Activated CD4-positive, alpha-beta T cell treated with anti-CD3 and anti-CD28 coated beads, Interleukin-2, amount 50 U/mL, for 4 hours (primary cell): ENCODE results near the gene IRF7.
"Not testable (repeated sequence)": the region's sequence is repeated elsewhere in the genome, so short reads cannot be mapped to it uniquely, and the experiment has no call there.

Experiments
- DNase-seq, 2 experiments: peaks; one replicate each; pipeline ENCODE4 v3.0.0-alpha.2; 2020

IRF7 gene

DNA sequence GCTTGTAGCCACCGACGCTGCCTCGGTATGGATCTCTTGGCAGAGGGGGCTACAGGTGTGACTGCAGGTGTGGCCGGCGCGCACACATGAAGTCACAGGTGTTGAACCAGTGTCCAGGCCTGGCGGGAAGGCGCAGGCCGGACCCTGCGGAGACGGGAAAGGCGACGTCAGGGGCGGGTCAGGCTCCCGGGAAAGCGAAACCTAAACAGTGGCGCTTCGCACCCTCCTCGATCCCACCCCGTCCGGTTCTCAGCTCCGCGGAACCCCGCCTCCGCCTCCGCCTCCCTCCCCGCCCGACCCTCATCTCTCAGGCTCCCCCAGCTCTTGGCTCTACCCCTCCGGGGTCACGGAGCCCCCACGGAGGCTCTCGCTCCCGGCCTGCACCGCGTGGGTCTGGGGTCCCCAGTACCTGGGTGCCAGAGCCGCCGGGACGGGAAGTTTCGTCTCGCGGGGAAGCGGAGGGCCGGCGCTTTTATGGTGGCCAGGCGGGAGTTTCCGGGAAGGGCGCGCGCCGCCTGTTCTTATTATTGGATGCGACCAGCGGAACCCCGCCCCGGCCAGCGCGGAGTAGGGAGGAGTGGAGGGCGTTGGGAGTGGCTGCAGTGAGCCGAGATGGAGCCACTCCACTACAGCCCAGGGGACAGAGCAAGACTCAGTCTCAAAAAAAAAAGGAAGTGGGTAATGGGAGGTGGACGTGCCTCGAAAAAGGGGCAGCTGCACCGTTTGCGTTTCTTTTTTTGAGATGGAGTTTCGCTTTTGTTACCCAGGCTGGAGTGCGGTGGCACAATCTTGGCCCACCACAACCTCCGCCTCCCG lies at the start of gene IRF7:
Gene IRF7 (minus strand): TSS at position 447 of the 816 bp plus-strand sequence. CDS start 586 bp downstream, outside the sequence.
- DNase-seq, result peak; percentile 76 to 78

DNA sequence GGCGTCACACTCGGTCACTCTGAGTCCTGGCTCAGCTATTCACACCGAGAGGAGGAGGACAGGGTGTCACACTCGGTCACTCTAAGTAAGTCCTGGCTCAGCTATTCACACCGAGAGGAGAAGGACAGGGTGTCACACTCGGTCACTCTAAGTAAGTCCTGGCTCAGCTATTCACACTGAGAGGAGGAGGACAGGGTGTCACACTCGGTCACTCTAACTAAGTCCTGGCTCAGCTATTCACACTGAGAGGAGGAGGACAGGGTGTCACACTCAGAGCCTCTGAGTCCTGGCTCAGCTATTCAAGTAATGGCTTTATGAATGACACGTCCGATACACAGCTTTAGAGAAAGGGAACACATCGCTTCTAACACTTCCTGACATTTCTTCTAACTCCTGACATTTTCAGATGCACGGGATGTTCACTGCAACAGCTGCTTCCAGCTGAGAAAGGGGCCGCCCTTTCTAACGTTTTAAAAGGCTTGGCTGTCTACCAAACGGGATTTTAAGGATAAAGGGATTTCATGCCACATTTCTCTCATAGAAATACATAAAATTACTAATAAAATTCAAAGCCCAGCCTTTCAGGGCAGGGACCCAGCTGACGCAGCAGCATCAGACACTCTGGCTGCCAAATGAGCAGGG lies 49.4 kb upstream of the IRF7 start:
- no peak for DNase-seq

DNA sequence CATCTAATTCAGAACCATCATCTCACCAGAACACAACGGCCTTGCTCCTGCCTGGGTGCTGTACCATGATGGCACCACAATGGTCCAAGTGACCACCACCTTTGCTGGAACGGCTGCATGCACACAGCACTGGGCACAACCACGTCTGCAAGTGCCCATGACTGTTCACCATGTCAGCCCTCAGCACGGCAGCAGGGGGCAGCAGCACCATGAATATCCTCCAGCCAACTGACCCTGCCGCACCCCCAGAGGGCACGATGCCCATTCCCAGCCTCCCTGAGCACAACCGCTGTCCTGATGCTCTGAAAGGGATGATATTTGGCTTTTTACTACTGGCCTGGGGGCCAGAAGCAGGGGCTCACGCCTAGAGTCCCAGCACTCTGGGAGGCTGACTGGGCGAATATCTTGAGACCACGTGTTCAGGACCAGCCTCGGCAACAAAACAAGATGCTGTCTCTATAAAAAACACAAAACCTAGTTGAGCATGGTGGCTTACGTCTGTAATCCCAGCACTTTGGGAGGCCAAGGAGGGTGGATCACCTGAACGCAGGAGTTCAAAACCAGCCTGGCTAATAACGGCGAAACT lies 47.0 kb upstream of the IRF7 start:
- peak; percentile 16 to 24 for DNase-seq

DNA sequence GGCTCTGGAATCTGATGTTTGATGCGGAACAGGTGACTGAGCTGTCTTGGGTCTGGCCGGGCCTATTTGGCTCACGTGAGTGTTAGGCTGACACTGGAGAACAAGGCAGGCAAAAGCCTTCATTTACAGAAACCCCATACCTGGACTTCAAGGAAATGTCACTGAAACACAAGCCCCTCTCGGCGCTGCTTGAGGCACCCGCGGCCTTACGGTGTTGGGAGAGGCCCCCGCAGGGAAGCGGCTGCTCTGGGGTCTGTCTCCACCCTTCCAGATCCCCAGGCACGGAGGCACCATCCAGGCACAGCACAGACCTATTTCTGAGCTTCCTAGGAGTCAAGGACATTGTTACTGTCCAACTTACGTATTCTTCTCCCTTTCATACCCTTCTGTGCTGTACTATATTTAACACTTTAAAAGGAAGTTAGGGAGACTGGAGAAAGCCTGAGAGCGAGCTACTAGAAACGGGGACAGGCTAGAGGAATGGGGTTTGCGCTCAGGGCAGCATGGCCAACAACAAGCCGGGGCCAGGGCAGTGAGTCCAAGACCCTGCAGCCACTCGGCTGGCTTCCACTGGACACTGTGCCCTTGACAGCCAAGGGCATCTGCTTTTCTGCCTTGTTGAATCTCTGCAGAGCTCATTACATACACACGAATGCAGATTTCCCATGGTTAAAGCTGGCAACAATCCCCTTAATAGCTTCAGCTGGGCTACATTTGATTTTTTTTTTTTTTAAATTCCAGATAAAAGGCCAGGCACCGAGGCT lies 45.1 kb upstream of the IRF7 start:
- DNase-seq, result no peak

DNA sequence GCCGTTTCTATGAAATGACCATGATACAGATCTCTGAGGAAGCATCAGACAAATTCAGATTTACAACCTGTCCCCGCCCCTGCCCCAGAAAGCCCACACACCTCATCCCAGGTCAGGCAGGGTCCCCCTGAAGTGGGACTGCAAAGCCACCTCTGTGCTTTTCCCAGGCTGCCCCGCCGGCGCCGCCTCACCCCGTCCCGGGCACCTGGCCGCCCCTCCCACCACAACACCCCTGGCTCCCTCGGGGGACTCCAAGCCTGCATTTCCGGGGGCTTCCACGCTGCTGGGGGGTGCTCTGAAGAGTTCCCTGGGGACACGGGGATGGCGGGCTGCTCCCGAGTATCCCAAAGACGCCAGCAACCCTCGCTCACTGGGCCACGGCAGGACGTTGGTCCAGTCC lies 44.5 kb upstream of the IRF7 start:
- DNase-seq, result no peak

DNA sequence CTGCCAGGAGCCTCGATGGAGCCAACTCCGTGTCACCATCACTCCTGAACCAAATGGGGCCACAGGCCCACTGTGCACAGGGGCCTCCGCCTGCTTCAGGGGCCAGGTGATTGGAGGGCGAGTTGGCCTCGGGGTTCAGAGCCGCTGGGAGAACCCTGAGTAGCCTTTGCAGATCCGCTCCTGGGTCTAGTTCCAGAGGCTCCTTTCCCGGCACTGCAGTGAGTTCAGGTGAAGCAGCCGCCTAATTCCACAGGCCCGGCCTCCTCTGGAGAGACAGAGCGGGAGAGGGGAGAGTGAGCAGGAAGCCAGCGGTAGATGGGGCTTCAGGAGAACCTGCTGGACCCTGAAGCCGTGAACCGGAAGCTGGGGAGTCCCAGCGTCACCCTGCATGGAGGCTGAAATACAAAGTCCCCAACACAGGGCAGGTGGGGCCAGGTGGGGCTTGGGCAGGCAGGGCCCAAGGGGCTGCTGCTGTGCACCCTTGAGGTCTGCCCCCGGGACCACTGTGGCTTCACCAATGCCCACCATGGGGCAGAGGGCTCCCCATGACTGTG lies 43.9 kb upstream of the IRF7 start:
- no peak for DNase-seq

DNA sequence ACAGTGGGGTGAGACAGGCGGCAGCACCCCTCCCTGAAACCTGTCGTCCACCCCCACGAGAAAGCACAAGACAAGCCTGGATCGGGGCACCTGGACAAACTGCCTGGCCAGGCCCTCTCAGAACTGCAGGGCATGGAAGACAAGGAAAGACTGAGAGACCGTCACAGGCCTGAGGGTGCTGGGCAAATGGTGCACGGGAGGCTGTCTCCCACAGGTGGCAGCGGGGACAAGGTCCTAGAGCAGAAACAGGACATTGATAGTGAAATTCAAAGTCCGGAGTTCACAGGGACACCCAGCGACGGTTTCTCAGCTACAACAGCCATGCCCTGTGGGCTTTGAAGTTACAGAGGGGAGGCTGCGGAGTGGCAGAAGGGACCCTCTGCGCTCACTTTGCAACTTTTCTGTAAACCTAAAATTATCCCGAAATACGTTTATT lies 42.0 kb upstream of the IRF7 start:
- DNase-seq, result no peak

DNA sequence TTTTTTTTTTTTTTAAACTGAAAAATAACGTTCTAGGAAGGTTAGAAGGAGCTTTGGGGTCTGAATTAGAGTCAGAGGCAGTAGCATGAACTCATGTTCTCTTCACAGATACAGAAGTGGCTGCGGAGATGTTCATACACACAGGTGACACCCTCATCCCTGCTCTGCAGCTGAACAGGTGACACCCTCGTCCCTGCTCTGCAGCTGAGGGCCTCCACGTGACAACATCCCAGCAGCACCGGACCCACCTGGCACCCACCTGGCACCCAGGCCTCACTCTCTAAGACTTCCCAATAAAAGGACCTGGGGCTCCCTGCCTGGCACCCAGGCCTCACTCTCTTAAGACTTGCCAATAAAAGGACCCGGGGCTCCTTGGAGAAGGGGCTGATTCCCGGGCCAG lies 41.1 kb upstream of the IRF7 start:
- DNase-seq, result no peak

DNA sequence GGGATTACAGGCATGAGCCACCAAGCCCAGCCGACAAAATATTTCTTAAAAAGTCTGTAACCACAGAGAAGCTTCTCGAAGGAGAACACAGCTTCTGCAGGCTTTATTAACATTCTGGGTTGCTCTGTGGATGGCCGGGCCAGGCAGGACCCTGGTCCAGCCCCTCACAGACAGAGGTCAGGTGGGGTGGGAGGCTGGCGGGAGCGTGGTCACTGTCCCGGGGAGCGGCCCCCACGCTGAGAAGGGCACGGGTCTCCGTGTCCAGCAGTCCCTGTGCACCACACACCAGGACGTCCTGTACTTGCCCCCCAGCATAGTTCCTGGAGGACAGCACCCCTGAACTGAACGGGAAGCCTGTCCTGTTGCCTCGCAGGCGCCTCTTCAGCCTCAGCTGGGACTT lies 40.7 kb upstream of the IRF7 start:
- no peak for DNase-seq

DNA sequence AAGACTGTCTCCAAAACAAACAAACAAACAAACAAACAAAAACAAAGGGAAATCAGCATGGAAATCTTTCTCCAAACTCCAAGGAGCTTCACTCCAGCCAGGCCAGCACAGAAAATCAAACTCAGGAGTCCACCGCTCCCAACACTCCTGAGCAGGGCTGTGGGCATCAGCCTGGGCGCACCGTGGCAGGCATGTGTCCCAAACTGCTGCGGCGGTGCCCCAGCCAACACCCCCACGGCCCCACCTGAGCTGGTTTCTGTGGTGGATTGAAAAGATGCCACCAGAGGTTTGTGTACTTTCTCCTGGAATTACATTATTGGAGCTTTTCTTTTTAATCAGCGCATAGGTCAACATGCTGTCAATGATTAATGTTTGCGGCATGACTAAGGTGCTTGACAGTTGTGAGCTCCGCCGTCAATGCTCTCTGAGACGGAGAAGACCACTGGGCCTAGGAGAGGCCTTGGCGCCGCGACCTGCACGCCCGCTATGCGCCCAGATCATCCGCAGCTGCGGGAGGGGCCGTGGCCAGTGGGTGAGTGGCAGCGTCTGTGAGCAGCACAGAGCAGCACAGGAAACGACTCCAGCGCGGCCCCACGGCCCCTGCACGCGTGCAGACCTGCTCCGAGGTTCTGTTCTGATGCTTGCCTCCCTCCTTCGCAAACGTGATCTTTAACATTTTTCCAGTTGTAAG lies 39.4 kb upstream of the IRF7 start:
- DNase-seq, result no peak

DNA sequence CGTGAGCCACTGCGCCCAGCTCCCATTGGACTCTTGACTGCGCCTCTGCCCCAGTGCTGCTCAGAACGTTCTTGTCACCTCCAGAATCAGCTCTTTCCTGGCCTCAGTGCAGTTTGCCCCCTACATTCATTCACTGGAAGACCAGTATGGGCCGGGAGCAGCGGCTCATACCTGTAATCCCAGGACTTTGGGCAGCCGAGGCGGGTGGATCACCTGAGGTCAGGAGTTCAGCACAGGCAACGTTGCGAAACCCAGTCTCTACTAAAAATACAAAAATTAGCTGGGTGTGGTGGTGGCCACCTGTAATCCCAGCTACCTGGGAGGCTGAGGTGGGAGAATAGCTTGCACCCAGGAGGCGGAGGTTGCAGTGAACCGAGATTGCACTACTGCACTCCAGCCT lies 38.7 kb upstream of the IRF7 start:
- DNase-seq, result not testable (repeated sequence)

DNA sequence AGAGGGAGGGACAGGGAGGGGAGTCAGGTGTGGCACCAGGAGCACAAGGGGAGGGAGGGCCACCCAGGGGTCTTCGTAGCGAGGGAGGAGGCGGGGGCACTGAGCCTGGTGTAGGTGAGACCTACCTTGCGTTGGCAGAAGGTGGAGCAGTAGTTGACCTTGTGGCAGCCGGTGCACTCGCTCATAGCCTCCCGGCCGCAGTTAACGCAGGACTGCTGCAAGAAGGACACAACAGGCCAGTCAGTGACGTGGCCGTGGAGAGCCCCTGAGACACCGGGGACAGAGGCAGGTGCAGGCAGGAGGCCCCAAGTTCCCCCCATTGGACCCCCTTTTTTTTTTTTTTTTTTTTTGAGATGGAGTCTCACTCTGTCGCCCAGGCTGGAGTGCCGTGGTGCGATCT lies 38.1 kb upstream of the IRF7 start:
- DNase-seq, result no peak

DNA sequence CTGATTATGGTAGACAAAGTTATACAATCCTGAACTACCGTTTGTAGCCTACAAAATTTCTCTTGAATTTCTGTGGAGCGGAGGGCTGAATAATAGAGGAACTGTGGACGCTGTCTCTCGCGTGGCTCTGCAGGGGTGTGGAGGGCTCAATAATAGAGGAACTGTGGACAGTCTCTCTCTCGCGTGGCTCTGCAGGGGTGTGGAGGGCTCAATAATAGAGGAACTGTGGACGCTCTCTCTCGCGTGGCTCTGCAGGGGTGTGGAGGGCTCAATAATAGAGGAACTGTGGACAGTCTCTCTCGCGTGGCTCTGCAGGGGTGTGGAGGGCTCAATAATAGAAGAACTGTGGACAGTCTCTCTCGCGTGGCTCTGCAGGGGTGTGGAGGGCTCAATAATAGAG lies 37.4 kb upstream of the IRF7 start:
- not testable (repeated sequence) for DNase-seq

DNA sequence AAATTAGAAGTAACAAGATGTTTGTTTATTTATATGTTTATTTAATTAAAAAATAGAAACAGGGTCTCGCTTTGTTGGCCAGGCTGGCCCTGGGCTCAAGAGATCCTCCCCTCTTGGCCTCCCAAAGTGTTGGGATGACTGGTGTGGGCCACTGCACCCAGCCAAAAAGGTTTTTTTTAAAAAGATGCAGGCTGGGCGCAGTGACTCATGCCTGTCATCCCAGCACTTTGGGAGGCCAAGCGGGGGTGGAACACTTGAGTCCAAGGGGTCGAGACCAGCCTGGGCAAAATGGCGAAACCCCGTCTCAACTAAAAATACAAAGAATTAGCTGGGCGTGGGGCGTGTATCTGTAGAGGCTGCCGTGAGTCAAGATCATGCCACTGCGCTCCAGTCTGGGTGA lies 34.7 kb upstream of the IRF7 start:
- no peak for DNase-seq

DNA sequence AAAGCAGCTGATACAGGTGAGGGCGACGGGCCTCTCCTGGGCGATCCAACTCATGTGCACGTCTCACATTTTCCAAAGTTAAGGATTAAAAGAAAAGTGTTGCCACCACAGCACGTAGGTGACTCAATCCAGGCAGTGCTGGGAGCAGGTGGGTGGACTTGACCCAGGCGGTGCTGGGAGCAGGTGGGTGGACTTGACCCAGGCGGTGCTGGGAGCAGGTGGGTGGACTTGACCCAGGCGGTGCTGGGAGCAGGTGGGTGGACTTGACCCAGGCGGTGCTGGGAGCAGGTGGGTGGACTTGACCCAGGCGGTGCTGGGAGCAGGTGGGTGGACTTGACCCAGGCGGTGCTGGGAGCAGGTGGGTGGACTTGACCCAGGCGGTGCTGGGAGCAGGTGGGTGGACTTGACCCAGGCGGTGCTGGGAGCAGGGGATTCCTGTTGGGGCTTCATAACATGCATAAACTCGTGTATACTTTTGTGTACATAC lies 32.0 kb upstream of the IRF7 start:
- not testable (repeated sequence) for DNase-seq

DNA sequence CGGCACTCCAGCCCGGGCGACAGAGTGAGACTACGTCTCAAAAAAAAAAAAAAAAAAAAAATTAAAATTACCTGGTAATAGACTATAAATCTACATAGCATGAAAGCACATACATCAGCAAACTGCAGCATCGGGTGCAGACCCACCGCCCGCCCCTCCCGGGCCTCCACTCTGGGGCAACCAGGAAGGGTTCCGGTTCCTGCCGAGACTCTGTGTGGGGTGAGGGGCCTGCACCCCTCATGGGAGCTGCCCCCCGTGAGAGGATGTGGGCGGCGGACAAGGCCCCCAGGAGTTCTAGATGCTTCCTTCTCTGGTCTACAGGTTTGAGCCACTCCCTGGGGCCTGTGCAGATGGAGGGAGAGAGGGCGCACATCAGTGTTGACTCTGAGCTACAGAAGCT lies 30.5 kb upstream of the IRF7 start:
- DNase-seq, result no peak

DNA sequence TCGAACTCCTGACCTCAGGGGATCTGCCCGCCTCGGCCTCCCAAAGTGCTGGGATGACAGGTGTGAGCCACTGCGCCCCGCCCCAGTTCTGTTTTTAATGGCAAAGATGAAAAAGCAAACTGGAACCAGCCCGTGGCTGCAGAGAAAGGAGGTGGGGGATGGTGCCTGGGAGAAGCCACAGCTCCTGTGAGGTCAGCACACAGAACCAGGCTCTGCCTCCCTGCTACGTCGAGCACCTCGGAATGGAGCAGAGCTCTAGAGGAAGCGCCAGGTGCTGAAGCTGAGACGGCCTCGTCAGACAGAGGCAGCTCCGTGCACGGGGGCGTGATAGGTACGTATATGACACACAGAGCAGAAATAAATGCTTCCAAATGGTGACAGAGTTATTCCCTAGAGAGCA lies 29.8 kb upstream of the IRF7 start:
- no peak for DNase-seq

DNA sequence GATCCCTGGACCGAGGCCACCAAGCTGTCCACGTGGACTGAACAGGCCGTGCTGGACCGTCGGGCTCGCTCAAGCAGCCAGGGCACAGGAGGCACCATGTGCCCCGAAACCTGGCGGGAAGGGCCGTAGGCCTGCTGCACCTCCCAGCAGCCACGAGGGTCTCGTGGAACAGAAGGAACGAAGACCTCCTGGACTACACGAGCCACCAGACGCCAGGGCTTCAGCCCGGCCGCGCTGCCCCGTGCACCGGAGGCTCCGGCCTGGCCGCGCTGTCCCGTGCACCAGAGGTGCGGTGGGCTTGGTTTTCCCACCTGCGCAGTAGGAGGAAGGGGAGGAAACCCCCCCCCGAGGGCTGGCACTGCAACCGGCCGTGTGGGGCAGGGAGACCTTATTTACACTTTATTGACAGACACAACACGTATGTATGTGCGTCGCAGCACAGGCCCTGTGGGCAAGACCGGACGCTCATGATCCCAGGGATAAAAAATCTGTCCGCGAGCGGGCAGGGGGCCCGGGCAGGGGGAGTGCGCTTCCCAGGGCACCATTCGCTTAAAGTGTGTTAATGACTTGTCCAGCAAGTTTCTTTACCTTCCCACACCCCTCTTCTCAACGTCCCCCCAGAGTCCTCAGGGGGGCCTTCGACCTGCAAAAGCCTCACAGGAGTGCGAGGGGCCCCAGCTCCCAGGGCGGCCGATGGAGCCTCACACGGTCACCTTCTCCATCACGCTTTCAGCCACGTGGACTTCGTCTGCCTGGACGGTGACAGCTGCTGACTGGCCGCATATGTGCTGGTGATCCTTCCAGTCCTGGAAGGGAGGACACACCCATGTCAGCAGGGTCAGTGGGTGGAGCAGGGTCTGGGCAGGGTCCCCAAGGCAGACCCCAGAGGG lies 28.3 kb upstream of the IRF7 start:
- DNase-seq, result no peak

DNA sequence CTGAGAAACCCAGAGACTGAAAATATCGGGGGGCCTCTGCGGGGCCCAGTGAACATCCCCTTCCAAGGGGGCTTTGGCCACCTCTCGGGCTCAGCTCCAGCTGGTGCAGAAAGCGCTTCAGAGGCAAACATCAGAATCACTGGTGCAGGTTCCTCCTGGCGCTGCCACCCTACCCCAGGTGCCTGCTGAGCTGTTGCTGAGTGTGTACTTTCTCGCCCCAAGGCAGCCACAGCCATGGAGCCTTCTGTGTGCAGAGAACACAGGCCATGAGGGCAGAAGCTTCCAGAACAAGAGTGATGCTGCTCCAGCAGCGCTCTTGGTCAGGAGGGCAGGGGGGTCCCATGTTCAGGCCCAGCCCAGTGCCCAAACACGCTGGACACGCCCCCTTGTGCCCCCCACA lies 27.6 kb upstream of the IRF7 start:
- DNase-seq, result no peak

DNA sequence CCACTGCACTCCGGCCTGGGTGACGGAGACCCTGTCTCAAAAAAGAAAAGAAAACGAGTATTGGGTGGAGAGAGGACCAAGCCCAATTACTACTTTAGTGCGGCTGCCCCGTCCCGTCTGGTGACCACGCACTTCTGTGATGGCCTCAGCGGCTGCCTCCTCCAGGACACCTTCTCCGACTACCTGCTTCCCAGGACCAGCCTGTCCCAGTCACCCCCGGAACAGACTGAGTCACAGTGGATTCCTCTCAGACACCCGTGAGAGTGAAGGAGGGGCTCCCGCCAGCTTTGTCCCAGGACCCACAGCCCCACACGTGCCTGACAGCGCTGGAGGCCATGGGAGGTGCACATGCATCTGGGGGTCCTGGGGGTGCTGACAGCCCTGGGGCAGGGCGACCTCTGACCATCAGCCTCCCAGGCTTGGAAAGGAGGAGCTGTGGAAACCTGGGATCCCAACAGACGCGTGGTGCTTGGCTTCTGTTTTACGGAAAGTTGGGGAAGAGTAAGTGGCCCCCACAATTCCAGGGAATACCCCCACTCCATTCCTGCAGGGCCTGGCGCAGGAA lies 26.1 kb upstream of the IRF7 start:
- no peak for DNase-seq
